Keratinocyte (primary cell): ENCODE results near the gene IL4R. TPM values are rescaled to one million over a fixed set of nuclear protein-coding genes. Genes with fewer than 3 reads are reported as not detected.

Experiments used
- DNase-seq: peaks from one replicate; pipeline ENCODE4 v3.0.0-alpha.2; 2011; ENCODE audit warnings: low read depth, missing footprints, low spot score
- FAIRE-seq: peaks from 2 replicates; lab custom pipeline; 2011; peaks lifted over from hg19 to GRCh38; lab: Jason Lieb, UNC
- H2AFZ ChIP-seq: 2 replicates; pipeline ENCODE4 v1.6.0; 2012; ENCODE audit warnings: low read length, control low read depth, inconsistent platforms; ENCODE audit not compliant: control insufficient read depth
- H3K27ac ChIP-seq: 2 replicates; pipeline ENCODE4 v1.5.1; 2011; ENCODE audit warnings: low read length; ENCODE audit not compliant: control insufficient read depth, insufficient read depth
- H3K27me3 ChIP-seq: 3 replicates; pipeline ENCODE4 v1.6.0; 2011; ENCODE audit warnings: low read length; ENCODE audit not compliant: control insufficient read depth, insufficient read depth; ENCODE audit errors: extremely low read depth
- H3K36me3 ChIP-seq, 2 experiments: 2 replicates in 1 of 2; 3 replicates in 1 of 2; pipeline ENCODE4 v1.5.1; 2011; ENCODE audit warnings: low read length in 2 of 2, mild to moderate bottlenecking in 1 of 2; ENCODE audit not compliant: control insufficient read depth in 2 of 2, insufficient read depth in 2 of 2; ENCODE audit errors: extremely low read depth in 1 of 2
- H3K4me1 ChIP-seq: 3 replicates; pipeline ENCODE4 v1.5.1; 2011; ENCODE audit warnings: low read length; ENCODE audit not compliant: control insufficient read depth, insufficient read depth; ENCODE audit errors: extremely low read depth
- H3K4me2 ChIP-seq: 3 replicates; pipeline ENCODE4 v1.6.0; 2011; ENCODE audit warnings: low read depth, low read length; ENCODE audit not compliant: control insufficient read depth, insufficient read depth; ENCODE audit errors: extremely low read depth
- H3K4me3 ChIP-seq, 3 experiments: fragments of 200-600 bp in 1 of 3; sonication (generic) in 1 of 3; 2 replicates in 2 of 3; 3 replicates in 1 of 3; pipeline ENCODE4 v1.5.1; 2011 to 2016; ENCODE audit warnings: low read length in 3 of 3, mild to moderate bottlenecking in 3 of 3, control low read depth in 2 of 3, inconsistent platforms in 1 of 3, low read depth in 1 of 3, mixed read lengths in 1 of 3, mixed run types in 1 of 3, moderate library complexity in 1 of 3; ENCODE audit not compliant: control insufficient read depth in 2 of 3, insufficient read depth in 2 of 3; ENCODE audit errors: extremely low read depth in 1 of 3
- H3K79me2 ChIP-seq: 2 replicates; pipeline ENCODE4 v1.6.0; 2012; ENCODE audit warnings: low read length; ENCODE audit not compliant: control insufficient read depth, insufficient read depth
- H3K9ac ChIP-seq: 3 replicates; pipeline ENCODE4 v1.6.0; 2011; ENCODE audit warnings: low read length; ENCODE audit not compliant: control insufficient read depth, insufficient read depth; ENCODE audit errors: extremely low read depth
- H3K9me1 ChIP-seq: 3 replicates; pipeline ENCODE4 v1.6.0; 2011; ENCODE audit warnings: low read length; ENCODE audit not compliant: control insufficient read depth, insufficient read depth; ENCODE audit errors: extremely low read depth
- H3K9me3 ChIP-seq: 2 replicates; pipeline ENCODE4 v1.5.1; 2012; ENCODE audit warnings: low read depth, low read length; ENCODE audit not compliant: control insufficient read depth
- H4K20me1 ChIP-seq: 3 replicates; pipeline ENCODE4 v1.6.0; 2011; ENCODE audit warnings: low read length; ENCODE audit not compliant: control insufficient read depth, insufficient read depth; ENCODE audit errors: extremely low read depth
- EZH2 ChIP-seq: IDR thresholded peaks from one replicate; pipeline ENCODE4 v1.6.1; 2012; ENCODE audit warnings: inconsistent platforms, mild to moderate bottlenecking, low read length, moderate library complexity
- dilution Hi-C: fragments of 300-500 bp; cut with MboI; formaldehyde crosslinking; loops from one replicate; pipeline ENCODE4 v1.7.0; 2020; ENCODE audit warnings: low sequenced_read_pairs; ENCODE audit not compliant: extremely low pct_ligation_motif_present
- polyA plus RNA-seq, 5 experiments: library from polyadenylated mRNA; depleted of rRNA in 3 of 5; stranded (reverse) in 3 of 5; stranded (forward) in 1 of 5; unstranded in 1 of 5; fragments of >200 nt; gene quantifications; 1 replicate in 1 of 5; 2 replicates in 3 of 5; 3 replicates in 1 of 5; pipeline versions ENCODE4 v1.2.1 to v1.2.3, GENCODE V29; 2011 to 2012; ENCODE audit warnings: missing spikeins in 2 of 5, low read depth in 1 of 5, low replicate concordance in 1 of 5
- TF ChIP-seq, protein P1 (sequence below), 3 experiments: IDR thresholded peaks in 1 of 3; conservative IDR thresholded peaks in 1 of 3; optimal IDR thresholded peaks in 1 of 3; 2 replicates in 2 of 3; 3 replicates in 1 of 3; pipeline versions ENCODE3 to v1.5.1; 2011; ENCODE audit warnings: low read length in 3 of 3, mild to moderate bottlenecking in 3 of 3, moderate library complexity in 2 of 3, control low read depth in 1 of 3, inconsistent platforms in 1 of 3; ENCODE audit not compliant: insufficient read depth in 2 of 3; ENCODE audit errors: extremely low read depth in 1 of 3

IL4R gene
- polyA plus RNA-seq, 1 donor (not counting 4 experiments of a cell fraction or from before 2014, with no cell fraction given): 60.5 TPM

DNA sequence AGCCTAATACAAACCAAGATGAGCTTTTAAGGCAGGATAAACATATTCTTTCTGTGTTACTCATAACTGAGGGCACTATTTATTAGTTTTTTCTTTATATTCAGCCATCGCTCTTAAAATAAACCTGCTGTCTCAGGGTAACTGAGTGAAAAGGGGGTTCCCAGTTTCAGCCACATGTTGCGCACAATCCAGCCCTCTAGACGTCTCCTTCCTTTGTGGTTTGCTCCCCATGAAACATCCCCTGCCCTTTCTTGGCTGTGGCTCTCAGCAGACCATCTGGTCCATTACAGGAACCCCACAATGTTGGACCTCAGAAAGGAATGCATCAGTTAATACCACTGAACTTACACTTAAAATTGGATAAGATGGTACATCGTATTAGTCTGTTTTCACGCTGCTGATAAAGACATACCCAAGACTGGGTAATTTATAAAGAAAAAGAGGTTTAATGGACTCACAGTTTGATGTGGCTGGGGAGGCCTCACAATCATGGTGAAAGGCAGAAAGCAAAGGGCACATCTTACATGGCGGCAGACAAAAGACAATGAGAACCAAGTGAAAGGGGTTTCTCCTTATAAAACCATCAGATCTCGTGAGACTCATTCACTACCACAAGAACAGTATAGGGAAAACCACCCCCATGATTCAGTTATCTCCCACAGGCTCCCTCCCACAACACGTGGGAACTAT is 75.6 kb downstream of the IL4R start:
- peaks cover 3% of the 10 kb centered on the region for H3K27me3 ChIP-seq
- H3K9ac ChIP-seq: no peak overlapping the region
- DNase-seq (no peak), FAIRE-seq (no peak)
- no peak overlapping the region for H3K27ac ChIP-seq
- no peaks in the 10 kb centered on the region for H3K9me1 ChIP-seq
- no peaks in the 10 kb centered on the region for H3K36me3 ChIP-seq
- H3K4me3 ChIP-seq: no peak overlapping the region
- H2AFZ ChIP-seq: no peak overlapping the region
- H3K9me3 ChIP-seq: no peaks in the 10 kb centered on the region
- dilution Hi-C loops: no loop called here
- no peak overlapping the region for H3K4me2 ChIP-seq
- no peaks in the 10 kb centered on the region for H4K20me1 ChIP-seq
- no peaks in the 10 kb centered on the region for H3K4me1 ChIP-seq
- TF ChIP-seq, protein P1, sequence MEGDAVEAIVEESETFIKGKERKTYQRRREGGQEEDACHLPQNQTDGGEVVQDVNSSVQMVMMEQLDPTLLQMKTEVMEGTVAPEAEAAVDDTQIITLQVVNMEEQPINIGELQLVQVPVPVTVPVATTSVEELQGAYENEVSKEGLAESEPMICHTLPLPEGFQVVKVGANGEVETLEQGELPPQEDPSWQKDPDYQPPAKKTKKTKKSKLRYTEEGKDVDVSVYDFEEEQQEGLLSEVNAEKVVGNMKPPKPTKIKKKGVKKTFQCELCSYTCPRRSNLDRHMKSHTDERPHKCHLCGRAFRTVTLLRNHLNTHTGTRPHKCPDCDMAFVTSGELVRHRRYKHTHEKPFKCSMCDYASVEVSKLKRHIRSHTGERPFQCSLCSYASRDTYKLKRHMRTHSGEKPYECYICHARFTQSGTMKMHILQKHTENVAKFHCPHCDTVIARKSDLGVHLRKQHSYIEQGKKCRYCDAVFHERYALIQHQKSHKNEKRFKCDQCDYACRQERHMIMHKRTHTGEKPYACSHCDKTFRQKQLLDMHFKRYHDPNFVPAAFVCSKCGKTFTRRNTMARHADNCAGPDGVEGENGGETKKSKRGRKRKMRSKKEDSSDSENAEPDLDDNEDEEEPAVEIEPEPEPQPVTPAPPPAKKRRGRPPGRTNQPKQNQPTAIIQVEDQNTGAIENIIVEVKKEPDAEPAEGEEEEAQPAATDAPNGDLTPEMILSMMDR (optimal IDR thresholded peaks at IDR 0.05 in 1 of 3, IDR thresholded peaks at IDR 0.05 in 1 of 3, conservative IDR thresholded peaks at IDR 0.05 in 1 of 3; ENCODE audit: extremely low read depth in 1 of 3, insufficient read depth in 2 of 3, low read length in 3 of 3): no peak
- TF ChIP-seq EZH2: no peak
- H3K79me2 ChIP-seq: no peaks in the 10 kb centered on the region

DNA sequence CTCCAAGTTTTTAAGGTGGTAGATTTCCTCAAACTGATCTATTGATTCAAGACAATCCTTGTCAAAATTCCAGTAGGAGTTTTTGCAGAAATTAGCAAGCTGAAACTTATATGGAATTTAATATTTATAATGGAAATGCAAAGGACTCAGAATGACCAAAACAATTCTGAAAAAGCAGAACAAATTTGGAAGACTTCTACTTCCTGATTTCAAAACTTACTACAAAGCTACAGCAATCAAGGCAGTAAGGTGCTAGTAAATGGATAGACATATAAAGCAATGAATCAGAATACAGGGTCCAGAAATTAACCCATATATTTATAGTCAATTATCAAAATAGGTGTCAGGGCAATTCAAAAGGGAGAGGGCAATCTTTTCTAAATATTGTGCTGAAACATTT is 76.4 kb downstream of the IL4R start:
- no peaks in the 10 kb centered on the region for H3K79me2 ChIP-seq
- DNase-seq (no peak), FAIRE-seq (no peak)
- dilution Hi-C loops: no loop called here
- no peaks in the 10 kb centered on the region for H3K4me1 ChIP-seq
- H3K9me3 ChIP-seq: no peaks in the 10 kb centered on the region
- H4K20me1 ChIP-seq: no peaks in the 10 kb centered on the region
- no peak overlapping the region for H3K4me2 ChIP-seq
- H3K27me3 ChIP-seq: peaks cover 3% of the 10 kb centered on the region
- H3K9ac ChIP-seq: no peak overlapping the region
- no peaks in the 10 kb centered on the region for H3K36me3 ChIP-seq
- H3K9me1 ChIP-seq: no peaks in the 10 kb centered on the region
- H3K27ac ChIP-seq: no peak overlapping the region
- no peak overlapping the region for H2AFZ ChIP-seq
- no peak overlapping the region for H3K4me3 ChIP-seq
- no peak for TF ChIP-seq EZH2
- TF ChIP-seq, protein P1 (optimal IDR thresholded peaks at IDR 0.05 in 1 of 3, IDR thresholded peaks at IDR 0.05 in 1 of 3, conservative IDR thresholded peaks at IDR 0.05 in 1 of 3; ENCODE audit: extremely low read depth in 1 of 3, insufficient read depth in 2 of 3, low read length in 3 of 3): no peak
